ENCODE data around the gene MAML2. TPM values are rescaled to one million over a fixed set of nuclear protein-coding genes. Genes with fewer than 3 reads are reported as not detected.

The MAML2 gene
- total RNA-seq, 1 donor: 48.2 TPM

DNA sequence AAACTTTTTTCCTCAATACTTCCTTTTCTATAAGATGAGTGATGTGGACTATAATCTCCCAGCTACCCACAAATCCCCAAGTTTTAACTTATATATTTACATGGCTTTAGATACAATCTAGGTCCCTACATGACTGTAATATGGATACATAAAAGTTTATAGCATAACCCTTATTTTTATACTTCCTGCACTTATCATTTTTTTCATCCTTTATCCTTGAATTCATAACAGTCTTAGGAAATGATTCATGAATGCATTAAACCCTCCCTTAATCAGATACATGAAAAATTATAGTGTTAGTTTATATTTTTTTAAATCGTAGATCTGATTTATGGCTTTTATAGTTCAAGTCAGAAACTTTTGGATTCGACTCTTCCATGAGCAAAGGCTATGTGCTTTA is 195.8 kb downstream of the MAML2 start:
- Histone ChIP-seq H3K27me3 (ENCODE audit: insufficient read depth, low read length) (no peaks in the 10 kb centered on the region), H3K9me3 (ENCODE audit: low read depth, low read length) (no peaks in the 10 kb centered on the region), H3K4me3 (ENCODE audit: low read length) (no peak overlapping the region), H3K4me1 (ENCODE audit: insufficient read depth, low read length) (no peaks in the 10 kb centered on the region)

DNA sequence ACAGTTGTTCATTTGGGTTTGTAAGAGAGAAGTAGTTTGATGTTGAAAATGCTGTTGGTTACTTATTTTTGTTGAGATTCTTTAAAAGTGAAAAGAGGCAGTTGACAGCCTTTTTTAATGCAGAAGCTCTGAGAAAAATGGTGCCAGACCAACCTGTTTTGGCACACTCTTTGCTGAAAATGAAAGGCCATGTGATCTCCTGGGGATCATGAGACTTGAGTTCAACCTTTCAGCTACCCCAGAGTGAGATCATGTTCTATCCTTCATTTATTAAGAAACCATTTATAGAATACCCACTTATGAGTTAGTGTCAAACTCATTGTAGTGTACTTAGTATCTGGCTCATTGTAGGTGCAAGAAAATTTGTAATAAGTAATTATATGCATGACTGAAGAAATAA is 196.2 kb downstream of the MAML2 start:
- Histone ChIP-seq H3K4me1 (ENCODE audit: insufficient read depth, low read length) (no peaks in the 10 kb centered on the region), H3K27me3 (ENCODE audit: insufficient read depth, low read length) (no peaks in the 10 kb centered on the region), H3K4me3 (ENCODE audit: low read length) (no peak overlapping the region), H3K9me3 (ENCODE audit: low read depth, low read length) (no peaks in the 10 kb centered on the region)

DNA sequence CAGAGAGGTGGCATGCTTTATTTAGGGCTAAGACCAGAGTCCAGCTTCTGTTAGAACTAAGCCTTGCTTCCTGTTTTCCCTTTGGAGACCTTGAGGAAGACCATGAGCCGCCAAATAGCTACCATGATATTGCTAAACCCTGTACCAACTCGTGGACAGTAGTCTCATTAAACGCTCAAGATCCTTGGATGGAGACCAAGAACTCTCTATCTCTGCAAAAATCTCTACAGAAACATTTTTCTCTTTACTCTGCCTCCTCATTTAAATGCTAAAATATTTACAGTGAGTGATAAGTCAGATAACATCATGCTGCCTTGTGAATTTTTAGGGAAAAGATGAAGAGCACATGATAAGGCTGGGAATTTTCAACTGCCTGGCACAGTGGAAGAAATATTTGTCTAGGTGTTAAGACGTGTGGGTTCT is 197.8 kb downstream of the MAML2 start:
- H3K4me3 ChIP-seq (ENCODE audit: low read length): no peak overlapping the region
- H3K27me3 ChIP-seq (ENCODE audit: insufficient read depth, low read length): no peaks in the 10 kb centered on the region
- H3K9me3 ChIP-seq (ENCODE audit: low read depth, low read length): no peaks in the 10 kb centered on the region
- H3K4me1 ChIP-seq (ENCODE audit: insufficient read depth, low read length): peaks cover 4% of the 10 kb centered on the region

DNA sequence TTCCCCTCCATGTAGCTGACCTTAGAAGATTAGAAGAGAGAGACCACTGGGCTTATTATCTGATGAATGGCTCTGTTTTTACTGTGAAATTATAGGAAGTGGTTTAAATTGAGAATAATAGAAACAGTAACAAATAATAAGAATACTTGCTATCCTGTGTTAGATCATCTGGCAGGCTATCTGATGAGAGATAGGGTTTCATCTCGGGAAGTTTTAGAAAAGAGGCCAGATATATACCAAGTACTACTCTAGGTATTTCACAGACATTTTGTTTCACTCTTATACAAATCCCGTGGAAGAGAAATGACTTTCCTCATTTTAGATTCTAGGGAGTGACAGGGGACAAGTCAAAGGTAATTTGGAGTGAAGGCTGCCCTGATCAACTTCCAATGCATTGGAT is 198.4 kb downstream of the MAML2 start:
- H3K27me3 ChIP-seq (ENCODE audit: insufficient read depth, low read length): no peaks in the 10 kb centered on the region
- no peak overlapping the region for H3K4me3 ChIP-seq (ENCODE audit: low read length)
- H3K9me3 ChIP-seq (ENCODE audit: low read depth, low read length): no peaks in the 10 kb centered on the region
- H3K4me1 ChIP-seq (ENCODE audit: insufficient read depth, low read length): peaks cover 4% of the 10 kb centered on the region

DNA sequence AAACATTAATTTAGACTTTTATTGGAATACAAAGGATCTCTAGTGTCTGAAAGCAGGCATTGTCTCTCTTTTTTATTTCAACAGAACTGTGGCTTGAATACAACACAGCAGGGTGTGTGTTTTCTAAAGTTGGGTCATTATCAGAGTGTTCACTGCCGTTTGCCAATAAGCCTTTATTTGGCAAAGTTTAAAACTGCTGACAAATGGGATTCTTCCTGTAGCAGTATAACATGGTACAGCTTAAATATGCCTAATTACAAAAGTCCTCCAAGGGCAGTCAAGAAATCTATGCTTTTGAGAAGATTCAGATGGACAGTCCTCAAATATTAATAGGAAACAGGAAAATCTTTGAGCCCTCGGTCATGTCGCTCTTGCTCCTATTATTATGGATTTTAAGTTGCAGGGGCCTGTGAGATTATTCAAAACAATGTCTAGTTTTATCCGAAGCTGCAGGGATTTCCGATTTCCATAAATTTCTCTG is 199.9 kb downstream of the MAML2 start:
- Histone ChIP-seq H3K4me3 (ENCODE audit: low read length) (no peak overlapping the region), H3K9me3 (ENCODE audit: low read depth, low read length) (no peaks in the 10 kb centered on the region), H3K4me1 (ENCODE audit: insufficient read depth, low read length) (peaks cover 4% of the 10 kb centered on the region), H3K27me3 (ENCODE audit: insufficient read depth, low read length) (no peaks in the 10 kb centered on the region)

DNA sequence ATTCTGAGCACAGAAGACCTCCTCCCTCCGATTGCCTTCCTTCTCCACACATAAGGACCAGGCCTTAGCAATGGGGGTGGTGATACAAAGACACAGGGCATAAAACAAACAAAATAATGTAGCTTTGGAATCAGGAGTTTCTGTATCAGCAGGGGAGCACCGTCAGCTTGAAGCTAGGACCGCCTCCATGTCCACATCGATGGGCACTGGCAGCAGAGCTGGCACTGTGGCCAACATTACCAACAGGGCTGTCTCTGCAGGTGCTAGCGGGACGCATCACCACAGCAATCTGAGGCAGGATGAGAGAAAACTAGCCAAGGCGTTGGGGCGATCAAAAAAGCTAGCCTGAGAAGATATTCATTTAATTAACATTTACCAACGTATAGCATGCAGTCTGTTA is 201.4 kb downstream of the MAML2 start:
- H3K9me3 ChIP-seq (ENCODE audit: low read depth, low read length): no peaks in the 10 kb centered on the region
- H3K27me3 ChIP-seq (ENCODE audit: insufficient read depth, low read length): no peaks in the 10 kb centered on the region
- H3K4me1 ChIP-seq (ENCODE audit: insufficient read depth, low read length): peaks cover 8% of the 10 kb centered on the region
- H3K4me3 ChIP-seq (ENCODE audit: low read length): no peak overlapping the region

DNA sequence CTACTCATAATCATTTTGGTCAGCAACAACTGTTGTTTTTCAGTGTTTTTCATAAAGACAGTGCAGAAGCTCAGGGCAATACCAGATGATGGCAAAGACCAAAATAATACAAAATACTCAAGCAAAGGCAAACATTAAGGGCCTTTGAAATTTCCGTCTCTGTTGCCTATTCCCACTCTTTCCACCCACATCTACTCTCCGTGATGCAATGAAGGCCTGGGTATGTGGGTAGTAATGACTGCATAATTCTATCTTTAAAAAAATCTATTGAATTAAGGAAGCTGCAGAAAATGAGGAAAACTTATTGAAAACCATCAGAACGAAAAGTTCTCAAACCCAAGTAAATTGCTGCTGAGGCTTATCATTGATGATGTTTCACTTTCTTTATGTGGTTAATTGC is 203.3 kb downstream of the MAML2 start:
- no peak overlapping the region for H3K4me3 ChIP-seq (ENCODE audit: low read length)
- H3K27me3 ChIP-seq (ENCODE audit: insufficient read depth, low read length): no peaks in the 10 kb centered on the region
- peaks cover 17% of the 10 kb centered on the region for H3K4me1 ChIP-seq (ENCODE audit: insufficient read depth, low read length)
- no peaks in the 10 kb centered on the region for H3K9me3 ChIP-seq (ENCODE audit: low read depth, low read length)

DNA sequence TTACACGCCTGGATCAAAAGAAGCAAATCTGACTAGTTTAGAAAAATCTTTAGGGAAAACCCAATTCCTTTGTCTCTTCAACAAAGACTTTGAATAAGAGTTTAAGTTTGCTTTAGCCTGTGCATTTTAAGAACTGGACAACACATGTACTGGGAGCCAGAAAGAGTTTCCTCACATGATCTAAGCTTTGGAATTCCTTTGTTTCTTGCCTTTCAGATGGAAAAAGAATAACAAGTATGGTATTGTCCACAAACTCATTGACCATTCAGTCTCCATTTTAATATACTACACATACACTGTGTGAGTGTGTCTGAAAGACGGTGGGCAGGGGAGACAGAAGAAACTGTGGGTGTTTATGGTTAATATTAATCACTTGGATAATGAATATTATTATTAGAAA is 205.6 kb downstream of the MAML2 start:
- no peaks in the 10 kb centered on the region for H3K9me3 ChIP-seq (ENCODE audit: low read depth, low read length)
- no peak overlapping the region for H3K4me3 ChIP-seq (ENCODE audit: low read length)
- no peaks in the 10 kb centered on the region for H3K27me3 ChIP-seq (ENCODE audit: insufficient read depth, low read length)
- H3K4me1 ChIP-seq (ENCODE audit: insufficient read depth, low read length): peaks cover 22% of the 10 kb centered on the region

DNA sequence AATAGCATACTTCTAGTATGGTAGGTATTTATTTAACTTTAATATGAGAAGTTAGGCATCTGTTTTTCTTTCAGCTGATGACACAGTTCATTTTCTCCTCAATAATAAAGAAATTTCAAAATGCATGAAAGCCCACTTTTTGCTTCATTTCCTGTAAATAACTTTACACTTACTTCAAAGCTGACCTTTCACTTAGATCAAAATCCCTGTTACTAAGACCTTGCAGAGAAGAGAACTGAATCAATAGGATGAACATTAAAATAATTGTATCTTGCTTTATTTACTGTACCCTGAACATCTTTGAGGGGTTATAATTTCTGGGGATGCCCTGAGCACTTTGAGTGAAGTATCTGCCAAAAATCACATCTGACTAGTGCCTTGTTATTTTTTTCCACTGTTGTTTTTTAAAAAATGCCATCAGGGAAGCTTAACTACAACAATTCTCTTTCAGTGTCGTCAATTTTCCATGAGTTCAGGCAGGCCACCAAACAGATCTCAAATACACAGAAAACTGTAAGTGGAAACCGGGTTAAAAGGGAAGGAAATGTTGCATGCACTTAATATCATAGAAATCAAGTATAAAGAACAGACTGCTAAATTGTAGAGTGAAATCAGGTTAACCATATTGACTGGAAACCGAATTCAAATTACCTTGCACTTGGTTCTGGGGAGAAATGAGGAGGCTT is 206.2 kb downstream of the MAML2 start:
- Histone ChIP-seq H3K4me3 (ENCODE audit: low read length) (no peak overlapping the region), H3K9me3 (ENCODE audit: low read depth, low read length) (no peaks in the 10 kb centered on the region), H3K27me3 (ENCODE audit: insufficient read depth, low read length) (no peaks in the 10 kb centered on the region), H3K4me1 (ENCODE audit: insufficient read depth, low read length) (peaks cover 22% of the 10 kb centered on the region)

DNA sequence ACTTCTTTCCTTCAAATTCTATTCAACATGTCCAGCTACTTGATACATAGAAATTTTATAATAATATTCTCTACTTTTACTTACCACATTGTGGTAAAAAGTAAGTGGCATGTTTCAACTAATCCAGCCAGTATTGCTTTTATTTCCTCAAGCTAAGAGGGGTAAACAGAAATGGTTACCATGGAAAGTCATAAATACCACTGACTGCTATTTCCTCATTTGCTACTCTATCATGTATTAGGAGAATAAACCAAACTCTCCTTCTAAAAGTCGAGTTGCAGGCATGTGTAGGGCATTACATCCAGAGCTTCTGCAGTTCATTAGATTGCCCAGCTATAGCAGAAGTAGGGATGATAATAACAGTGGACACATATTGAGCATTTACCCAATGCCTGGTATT is 208.4 kb downstream of the MAML2 start:
- no peak overlapping the region for H3K4me3 ChIP-seq (ENCODE audit: low read length)
- peaks cover 17% of the 10 kb centered on the region for H3K4me1 ChIP-seq (ENCODE audit: insufficient read depth, low read length)
- H3K9me3 ChIP-seq (ENCODE audit: low read depth, low read length): no peaks in the 10 kb centered on the region
- H3K27me3 ChIP-seq (ENCODE audit: insufficient read depth, low read length): no peaks in the 10 kb centered on the region

DNA sequence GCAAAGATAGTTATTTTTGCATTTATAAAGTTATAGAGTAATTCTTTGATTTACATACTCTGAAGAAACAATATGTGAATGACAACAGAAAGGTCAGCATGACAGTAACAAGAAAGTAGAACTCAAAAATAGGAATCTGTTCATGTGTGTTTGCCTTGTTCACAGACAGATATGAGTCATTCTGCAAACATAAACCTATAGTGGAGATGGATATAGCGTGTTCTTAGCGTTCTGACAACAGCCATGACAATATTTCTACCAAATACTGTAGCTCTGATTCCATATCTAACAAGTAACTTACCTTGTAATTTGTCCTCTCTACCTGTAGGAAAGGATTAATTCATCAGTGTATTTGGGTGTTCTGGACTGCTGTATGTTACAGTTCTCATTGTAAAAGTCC is 210.6 kb downstream of the MAML2 start:
- no peak overlapping the region for H3K4me3 ChIP-seq (ENCODE audit: low read length)
- H3K4me1 ChIP-seq (ENCODE audit: insufficient read depth, low read length): peaks cover 17% of the 10 kb centered on the region
- H3K9me3 ChIP-seq (ENCODE audit: low read depth, low read length): no peaks in the 10 kb centered on the region
- H3K27me3 ChIP-seq (ENCODE audit: insufficient read depth, low read length): no peaks in the 10 kb centered on the region

DNA sequence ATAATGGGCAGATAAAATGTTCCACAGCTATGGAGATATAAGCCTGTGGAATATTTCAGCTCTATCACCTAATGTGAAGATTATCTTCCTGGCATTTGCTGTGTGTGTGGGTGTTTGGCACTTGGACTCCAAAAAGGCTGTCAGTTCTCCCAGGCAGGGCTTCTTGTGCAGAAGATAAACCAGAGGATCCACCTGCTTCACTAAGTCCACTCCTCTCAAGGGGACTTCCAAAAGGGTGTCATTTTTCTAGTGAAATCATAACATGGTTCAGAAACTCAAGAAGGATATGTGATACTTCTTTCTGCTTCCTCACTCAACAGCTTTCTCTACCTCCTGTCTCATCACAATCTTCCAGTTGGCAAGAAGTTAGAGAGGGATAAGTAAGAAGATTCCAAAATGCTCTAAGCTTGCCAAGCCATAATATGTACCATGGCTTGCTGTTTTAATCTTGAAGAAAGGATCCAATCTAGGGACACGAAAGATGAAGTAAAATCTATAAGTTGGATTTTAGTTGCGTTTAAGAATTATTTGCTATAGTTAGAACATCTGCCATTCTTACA is 212.9 kb downstream of the MAML2 start:
- Histone ChIP-seq H3K4me3 (ENCODE audit: low read length) (no peak overlapping the region), H3K27me3 (ENCODE audit: insufficient read depth, low read length) (no peaks in the 10 kb centered on the region), H3K9me3 (ENCODE audit: low read depth, low read length) (no peaks in the 10 kb centered on the region), H3K4me1 (ENCODE audit: insufficient read depth, low read length) (peaks cover 12% of the 10 kb centered on the region)

DNA sequence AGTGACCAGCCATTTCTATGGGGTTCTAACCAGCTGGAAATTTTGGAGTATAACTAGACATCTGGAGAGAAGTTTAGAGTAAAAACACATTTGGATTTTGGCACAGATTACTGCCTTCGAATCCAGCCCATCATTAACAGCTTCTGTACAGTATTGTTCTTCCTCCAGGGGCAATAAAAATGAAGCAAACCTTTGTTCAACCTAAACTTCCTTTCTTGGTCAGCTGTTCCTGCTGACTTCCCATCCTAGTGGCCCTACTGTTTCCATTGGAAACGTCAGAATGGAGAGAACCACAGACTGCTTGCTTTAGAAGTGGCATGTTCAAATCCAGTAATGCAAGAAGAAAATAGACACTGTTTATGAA is 215.4 kb downstream of the MAML2 start:
- Histone ChIP-seq H3K4me3 (ENCODE audit: low read length) (no peak overlapping the region), H3K9me3 (ENCODE audit: low read depth, low read length) (no peaks in the 10 kb centered on the region), H3K27me3 (ENCODE audit: insufficient read depth, low read length) (no peaks in the 10 kb centered on the region), H3K4me1 (ENCODE audit: insufficient read depth, low read length) (peaks cover 3% of the 10 kb centered on the region)

DNA sequence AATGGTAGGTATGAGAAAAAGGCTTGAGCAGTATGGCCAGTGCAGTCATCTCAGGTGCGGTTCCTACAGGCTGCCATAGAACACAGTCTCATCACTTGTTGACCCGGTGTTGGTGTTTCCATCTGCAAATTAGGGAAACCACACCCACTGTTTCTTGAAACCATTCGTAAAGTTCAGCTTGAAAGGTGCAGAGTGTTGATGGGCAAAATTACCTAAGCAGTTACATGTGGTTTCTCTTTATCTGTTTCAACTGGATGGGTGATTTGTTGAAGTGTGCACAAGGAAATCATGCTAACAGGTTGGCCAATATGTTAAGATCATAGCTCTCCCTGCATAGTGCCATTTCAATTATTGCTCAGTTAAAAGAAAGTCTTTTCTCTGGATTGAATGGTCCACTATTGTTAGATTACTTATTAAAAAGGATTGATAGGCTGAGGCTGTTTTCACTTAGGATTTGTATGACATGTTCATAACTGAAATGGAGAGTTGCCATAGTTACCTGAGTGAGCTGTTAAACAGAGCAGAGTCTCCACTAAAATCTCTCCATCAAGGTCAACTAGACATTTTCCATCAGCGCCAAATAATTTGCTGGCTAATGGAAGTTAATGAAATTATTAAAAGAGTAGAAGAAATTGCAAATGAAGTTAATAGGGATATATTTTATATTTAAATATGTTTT is 215.9 kb downstream of the MAML2 start:
- Histone ChIP-seq H3K27me3 (ENCODE audit: insufficient read depth, low read length) (no peaks in the 10 kb centered on the region), H3K4me1 (ENCODE audit: insufficient read depth, low read length) (peaks cover 3% of the 10 kb centered on the region), H3K4me3 (ENCODE audit: low read length) (no peak overlapping the region), H3K9me3 (ENCODE audit: low read depth, low read length) (no peaks in the 10 kb centered on the region)

DNA sequence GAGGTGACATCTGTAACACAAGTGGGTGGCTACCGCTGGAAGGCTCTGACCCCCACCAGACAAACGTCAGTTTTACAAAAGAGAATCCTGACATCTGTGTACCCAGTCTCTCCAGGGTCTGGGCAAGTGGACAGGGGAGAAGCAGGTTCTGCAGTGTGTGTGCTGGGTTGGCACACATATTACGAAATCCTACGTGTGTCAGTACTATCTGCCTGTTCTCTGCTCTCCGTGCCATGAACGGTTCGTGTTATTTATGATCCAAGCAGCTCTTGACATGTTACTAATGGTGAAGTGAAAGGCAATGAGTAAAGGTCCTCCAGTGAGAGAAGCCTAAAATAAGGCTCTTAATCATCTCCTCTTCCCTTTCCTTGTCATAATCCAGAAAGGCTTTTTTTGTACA is 217.6 kb downstream of the MAML2 start:
- Histone ChIP-seq H3K4me3 (ENCODE audit: low read length) (no peak overlapping the region), H3K9me3 (ENCODE audit: low read depth, low read length) (no peaks in the 10 kb centered on the region), H3K27me3 (ENCODE audit: insufficient read depth, low read length) (no peaks in the 10 kb centered on the region), H3K4me1 (ENCODE audit: insufficient read depth, low read length) (peaks cover 3% of the 10 kb centered on the region)

DNA sequence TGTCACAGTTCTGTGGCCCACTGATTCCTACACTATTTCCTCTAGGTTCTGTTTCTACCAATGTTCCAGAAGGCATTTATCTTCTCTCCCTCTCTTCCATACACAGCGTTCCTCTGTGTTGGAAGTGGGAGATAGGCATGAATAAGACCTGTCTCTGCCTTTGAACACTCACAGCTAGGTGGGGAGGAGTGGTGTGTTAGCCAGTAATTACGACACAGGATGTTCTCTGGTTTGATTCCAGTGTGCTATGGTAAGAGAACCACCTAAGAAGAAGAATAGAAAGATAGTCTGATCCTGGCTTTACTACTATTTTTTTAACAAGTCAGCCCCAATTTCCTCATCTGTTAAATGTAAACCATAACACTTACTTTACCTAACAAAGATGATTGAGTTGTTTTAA is 218.8 kb downstream of the MAML2 start:
- Histone ChIP-seq H3K4me3 (ENCODE audit: low read length) (no peak overlapping the region), H3K27me3 (ENCODE audit: insufficient read depth, low read length) (no peaks in the 10 kb centered on the region), H3K4me1 (ENCODE audit: insufficient read depth, low read length) (peaks cover 3% of the 10 kb centered on the region), H3K9me3 (ENCODE audit: low read depth, low read length) (no peaks in the 10 kb centered on the region)

Measured in mononuclear cell (primary cell).